Breast epithelium (tissue), 4 donors: ENCODE measurements around the gene EXOSC5. TPM values are rescaled to one million over a fixed set of nuclear protein-coding genes. Genes with fewer than 3 reads are reported as not detected.

Experiments used
- DNase-seq, 2 donors: peaks; one replicate each; pipeline ENCODE4 v3.0.0-alpha.2; 2019; ENCODE audit warnings: low spot score in 2 of 2
- H3K27ac ChIP-seq, 2 donors: fragments of 200-600 bp; sonication (generic) in 1 of 2; one replicate each; pipeline ENCODE4 v1.5.1; 2016 to 2019; ENCODE audit warnings: mild to moderate bottlenecking in 1 of 2
- H3K27me3 ChIP-seq, 2 donors: fragments of 200-600 bp; sonication (generic) in 1 of 2; one replicate each; pipeline versions ENCODE4 v1.5.1 to v1.6.0; 2017 to 2019; ENCODE audit warnings: control low read depth in 1 of 2, mild to moderate bottlenecking in 1 of 2
- H3K36me3 ChIP-seq: fragments of 200-600 bp; one replicate; pipeline ENCODE4 v1.5.1; 2019
- H3K4me1 ChIP-seq, 2 donors: fragments of 200-600 bp; sonication (generic); one replicate each; pipeline ENCODE4 v1.5.1; 2016 to 2019; ENCODE audit warnings: control low read depth in 1 of 2
- H3K4me3 ChIP-seq, 3 donors: fragments of 200-600 bp; sonication (generic); 1 replicate in 2 of 3; 2 replicates in 1 of 3; pipeline ENCODE4 v1.5.1; 2016 to 2019; ENCODE audit warnings: mild to moderate bottlenecking in 3 of 3, moderate library complexity in 2 of 3
- H3K9me3 ChIP-seq, 2 donors: fragments of 200-600 bp; sonication (generic) in 1 of 2; one replicate each; pipeline ENCODE4 v1.5.1; 2016 to 2019; ENCODE audit warnings: control low read depth in 1 of 2
- POLR2A ChIP-seq: fragments of 450-650 bp; IDR thresholded peaks from one replicate; pipeline ENCODE4 v1.6.1; 2016; ENCODE audit warnings: antibody characterized with exemption, mild to moderate bottlenecking, moderate library complexity
- POLR2AphosphoS5 ChIP-seq, 3 donors: sonication (generic); formaldehyde crosslinking; IDR thresholded peaks; one replicate each; pipeline ENCODE4 v1.6.1; 2017; ENCODE audit warnings: antibody characterized with exemption in 3 of 3
- intact Hi-C: fragments of 100-400 bp; cut with DNase I; formaldehyde crosslinking; loops from one replicate; pipeline ENCODE4 v1.15.1; 2023; ENCODE audit warnings: low total_unique reads
- total RNA-seq, 3 donors: library from RNA; depleted of rRNA; stranded (reverse); fragments of >200 nt; gene quantifications; one replicate each; pipeline ENCODE4 v1.1.0, GENCODE V29; 2016
- TF ChIP-seq, protein P1 (sequence below), 3 donors: fragments of 450-650 bp; IDR thresholded peaks; one replicate each; pipeline ENCODE4 v1.5.1; 2016 to 2017; ENCODE audit warnings: antibody characterized with exemption in 3 of 3, mild to moderate bottlenecking in 3 of 3, moderate library complexity in 3 of 3

The EXOSC5 gene
- total RNA-seq, 3 donors from 2014 or later: 18.2 to 20.6 (median 18.7) TPM

DNA sequence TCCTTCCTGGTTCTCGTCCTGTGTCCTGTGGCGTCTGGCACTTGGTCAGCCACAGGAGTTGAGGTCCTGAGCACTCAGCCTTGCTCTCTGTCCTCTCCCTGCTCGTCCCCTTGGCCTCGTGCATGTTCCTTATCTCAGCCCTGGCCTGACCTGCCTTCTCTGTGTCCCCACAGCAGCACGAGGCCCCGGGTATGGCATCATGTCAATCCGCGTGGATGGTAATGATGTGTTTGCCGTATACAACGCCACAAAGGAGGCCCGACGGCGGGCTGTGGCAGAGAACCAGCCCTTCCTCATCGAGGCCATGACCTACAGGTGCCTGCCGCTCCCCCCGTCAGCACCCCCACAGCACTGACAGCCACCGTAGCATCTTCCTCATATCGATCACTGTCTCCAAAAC lies 25.3 kb upstream of the EXOSC5 start:
- TF ChIP-seq POLR2AphosphoS5 (IDR thresholded peaks at IDR 0.05) (no peak), POLR2A (no peak)
- TF ChIP-seq, protein P1, sequence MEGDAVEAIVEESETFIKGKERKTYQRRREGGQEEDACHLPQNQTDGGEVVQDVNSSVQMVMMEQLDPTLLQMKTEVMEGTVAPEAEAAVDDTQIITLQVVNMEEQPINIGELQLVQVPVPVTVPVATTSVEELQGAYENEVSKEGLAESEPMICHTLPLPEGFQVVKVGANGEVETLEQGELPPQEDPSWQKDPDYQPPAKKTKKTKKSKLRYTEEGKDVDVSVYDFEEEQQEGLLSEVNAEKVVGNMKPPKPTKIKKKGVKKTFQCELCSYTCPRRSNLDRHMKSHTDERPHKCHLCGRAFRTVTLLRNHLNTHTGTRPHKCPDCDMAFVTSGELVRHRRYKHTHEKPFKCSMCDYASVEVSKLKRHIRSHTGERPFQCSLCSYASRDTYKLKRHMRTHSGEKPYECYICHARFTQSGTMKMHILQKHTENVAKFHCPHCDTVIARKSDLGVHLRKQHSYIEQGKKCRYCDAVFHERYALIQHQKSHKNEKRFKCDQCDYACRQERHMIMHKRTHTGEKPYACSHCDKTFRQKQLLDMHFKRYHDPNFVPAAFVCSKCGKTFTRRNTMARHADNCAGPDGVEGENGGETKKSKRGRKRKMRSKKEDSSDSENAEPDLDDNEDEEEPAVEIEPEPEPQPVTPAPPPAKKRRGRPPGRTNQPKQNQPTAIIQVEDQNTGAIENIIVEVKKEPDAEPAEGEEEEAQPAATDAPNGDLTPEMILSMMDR (IDR thresholded peaks at IDR 0.05): no peak
- no peaks in the 10 kb centered on the region for H3K9me3 ChIP-seq
- DNase-seq: no peak
- no peaks in the 10 kb centered on the region for H3K36me3 ChIP-seq
- intact Hi-C loops: no loop called here
- no peaks in the 10 kb centered on the region for H3K27me3 ChIP-seq
- no peak overlapping the region for H3K4me3 ChIP-seq
- H3K27ac ChIP-seq: no peak overlapping the region
- no peaks in the 10 kb centered on the region for H3K4me1 ChIP-seq

GRCh38 chr19:41421973-41422372 lies 24.8 kb upstream of the EXOSC5 start:
- no peak for DNase-seq
- no peaks in the 10 kb centered on the region for H3K27me3 ChIP-seq
- intact Hi-C loops: no loop called here
- no peaks in the 10 kb centered on the region for H3K4me1 ChIP-seq
- H3K4me3 ChIP-seq: no peak overlapping the region
- no peaks in the 10 kb centered on the region for H3K9me3 ChIP-seq
- H3K36me3 ChIP-seq: no peaks in the 10 kb centered on the region
- H3K27ac ChIP-seq: no peak overlapping the region
- TF ChIP-seq, protein P1 (IDR thresholded peaks at IDR 0.05): no peak

DNA sequence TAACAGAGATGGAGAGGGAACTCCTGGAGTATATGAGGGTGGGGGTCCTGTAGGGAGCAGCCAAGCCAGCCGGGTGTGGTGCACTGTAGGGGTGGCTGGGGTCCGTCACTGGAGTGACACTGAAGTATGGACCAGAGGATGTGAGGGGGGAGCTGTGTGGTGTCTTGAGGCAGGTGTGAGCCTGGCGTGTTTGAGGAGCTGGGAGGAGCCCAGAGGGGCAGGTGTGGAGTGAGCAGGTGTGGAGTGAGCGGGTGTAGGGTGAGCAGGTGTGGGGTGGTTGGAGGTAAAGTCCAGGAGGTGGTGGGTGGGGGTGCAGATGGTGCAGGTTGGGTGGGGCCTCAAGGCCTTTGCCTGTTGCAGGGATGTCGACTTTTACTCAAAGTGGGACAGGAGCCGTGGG lies 24.2 kb upstream of the EXOSC5 start:
- Histone ChIP-seq H3K27ac (peak overlapping the region in 1 of 2 donors; percentile 19), H3K4me1 (no peaks in the 10 kb centered on the region), H3K27me3 (no peaks in the 10 kb centered on the region), H3K36me3 (no peaks in the 10 kb centered on the region), H3K4me3 (no peak overlapping the region), H3K9me3 (no peaks in the 10 kb centered on the region)
- intact Hi-C loops: no loop called here
- TF ChIP-seq, protein P1 (IDR thresholded peaks at IDR 0.05): no peak
- TF ChIP-seq POLR2A (no peak), POLR2AphosphoS5 (IDR thresholded peaks at IDR 0.05) (no peak)
- DNase-seq: no peak

DNA sequence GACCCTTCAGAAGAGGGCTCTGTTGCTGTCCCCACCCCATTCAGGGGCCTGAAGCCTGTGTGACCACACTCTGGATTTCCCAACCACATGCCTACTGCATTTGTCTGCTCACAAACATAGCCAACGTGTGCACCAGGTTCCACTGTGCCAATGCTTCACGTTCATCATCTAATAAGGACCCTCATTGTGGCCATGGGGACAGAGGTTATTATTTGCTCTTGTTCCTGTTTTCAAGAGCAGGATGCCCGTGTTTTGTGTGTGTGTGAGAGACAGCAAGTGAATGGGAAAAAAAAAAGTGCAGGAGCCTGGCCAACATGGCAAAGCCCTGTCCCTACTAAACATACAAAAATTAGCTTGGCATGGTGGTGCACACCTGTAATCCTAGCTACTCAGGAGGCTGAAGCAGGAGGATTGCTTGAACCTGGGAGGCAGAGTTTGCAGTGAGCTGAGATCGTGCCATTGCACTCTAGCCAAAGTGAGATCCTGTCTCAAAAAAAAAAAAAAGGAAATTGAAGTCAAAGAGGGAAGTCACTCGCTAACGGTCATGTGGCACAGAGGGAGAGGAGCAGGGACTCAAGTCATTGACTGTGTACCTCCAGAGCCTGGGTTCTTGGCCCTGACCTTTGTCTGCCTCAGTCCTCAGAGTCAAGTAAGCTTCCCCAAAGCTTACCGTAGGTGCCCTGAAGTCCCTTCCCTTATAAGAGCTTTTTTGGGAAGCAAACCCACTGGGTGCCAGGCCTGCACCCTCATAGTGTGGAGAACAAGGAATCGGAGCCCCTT lies 23.1 kb upstream of the EXOSC5 start:
- no peak for TF ChIP-seq POLR2A
- TF ChIP-seq, protein P1 (IDR thresholded peaks at IDR 0.05): no peak
- TF ChIP-seq POLR2AphosphoS5 (IDR thresholded peaks at IDR 0.05): no peak
- Histone ChIP-seq H3K36me3 (peaks cover 2% of the 10 kb centered on the region), H3K27me3 (no peaks in the 10 kb centered on the region), H3K27ac (no peak overlapping the region), H3K4me3 (no peak overlapping the region), H3K9me3 (no peaks in the 10 kb centered on the region), H3K4me1 (no peaks in the 10 kb centered on the region)
- no peak for DNase-seq
- intact Hi-C loops: no loop called here

DNA sequence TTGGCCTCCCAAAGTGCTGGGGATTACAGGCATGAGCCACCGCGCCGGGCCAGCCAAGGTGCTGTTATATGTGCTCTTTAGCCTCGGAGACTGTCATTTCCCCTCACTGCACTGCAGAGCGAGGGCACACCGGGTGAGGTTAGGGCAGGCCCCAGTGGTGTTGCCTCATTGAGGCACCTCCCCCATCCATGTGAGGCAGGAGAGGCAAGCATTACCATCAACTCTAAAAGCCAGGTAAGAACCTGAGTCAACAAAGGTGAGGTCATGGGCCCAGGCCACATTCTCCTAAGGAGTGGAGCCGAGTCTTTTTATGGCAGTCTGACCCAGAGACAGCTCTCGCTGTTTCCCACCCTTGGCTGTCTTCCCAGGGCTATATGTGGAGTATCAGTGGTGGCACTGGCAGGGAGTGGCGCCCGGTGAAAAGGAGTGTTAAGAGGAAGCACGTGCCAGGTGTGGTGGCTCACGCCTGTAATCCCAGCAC lies 19.1 kb upstream of the EXOSC5 start:
- no peak overlapping the region for H3K27ac ChIP-seq
- DNase-seq: no peak
- H3K9me3 ChIP-seq: no peaks in the 10 kb centered on the region
- H3K4me1 ChIP-seq: peaks cover 0 to 4% of the 10 kb centered on the region in 2 donors
- intact Hi-C loops: no loop called here
- no peaks in the 10 kb centered on the region for H3K27me3 ChIP-seq
- peaks cover 7% of the 10 kb centered on the region for H3K36me3 ChIP-seq
- H3K4me3 ChIP-seq: no peak overlapping the region
- TF ChIP-seq, protein P1 (IDR thresholded peaks at IDR 0.05): no peak
- TF ChIP-seq POLR2A (no peak), POLR2AphosphoS5 (IDR thresholded peaks at IDR 0.05) (no peak)
